Esophagus squamous epithelium (tissue), 4 donors: ENCODE results near the gene RPL12.

ENCODE experiments used
- CTCF ChIP-seq, 6 experiments: fragments of 450-650 bp in 4 of 6; fragments of 200-600 bp in 2 of 6; sonication (generic) in 2 of 6; IDR thresholded peaks; one replicate each; pipeline ENCODE4 v1.5.1; 2016 to 2019; ENCODE audit warnings: antibody characterized with exemption in 6 of 6, mild to moderate bottlenecking in 4 of 6, moderate library complexity in 4 of 6
- POLR2A ChIP-seq, 4 donors: fragments of 450-650 bp; IDR thresholded peaks; one replicate each; pipeline ENCODE4 v1.6.1; 2017; ENCODE audit warnings: antibody characterized with exemption in 4 of 4, mild to moderate bottlenecking in 4 of 4, moderate library complexity in 3 of 4

GRCh38 chr9:127402401-127403090 is 48.7 kb downstream of the RPL12 start:
- no peak for TF ChIP-seq CTCF (IDR thresholded peaks at IDR 0.05)
- no peak for TF ChIP-seq POLR2A (IDR thresholded peaks at IDR 0.05)
